Measurements from ENCODE around the gene PMPCA. TPM values are rescaled to one million over a fixed set of nuclear protein-coding genes. Genes with fewer than 3 reads are reported as not detected.

Gene PMPCA
- total and polyA plus RNA-seq, 2 experiments from 2014 or later, result 61.3 to 88.2 TPM

DNA sequence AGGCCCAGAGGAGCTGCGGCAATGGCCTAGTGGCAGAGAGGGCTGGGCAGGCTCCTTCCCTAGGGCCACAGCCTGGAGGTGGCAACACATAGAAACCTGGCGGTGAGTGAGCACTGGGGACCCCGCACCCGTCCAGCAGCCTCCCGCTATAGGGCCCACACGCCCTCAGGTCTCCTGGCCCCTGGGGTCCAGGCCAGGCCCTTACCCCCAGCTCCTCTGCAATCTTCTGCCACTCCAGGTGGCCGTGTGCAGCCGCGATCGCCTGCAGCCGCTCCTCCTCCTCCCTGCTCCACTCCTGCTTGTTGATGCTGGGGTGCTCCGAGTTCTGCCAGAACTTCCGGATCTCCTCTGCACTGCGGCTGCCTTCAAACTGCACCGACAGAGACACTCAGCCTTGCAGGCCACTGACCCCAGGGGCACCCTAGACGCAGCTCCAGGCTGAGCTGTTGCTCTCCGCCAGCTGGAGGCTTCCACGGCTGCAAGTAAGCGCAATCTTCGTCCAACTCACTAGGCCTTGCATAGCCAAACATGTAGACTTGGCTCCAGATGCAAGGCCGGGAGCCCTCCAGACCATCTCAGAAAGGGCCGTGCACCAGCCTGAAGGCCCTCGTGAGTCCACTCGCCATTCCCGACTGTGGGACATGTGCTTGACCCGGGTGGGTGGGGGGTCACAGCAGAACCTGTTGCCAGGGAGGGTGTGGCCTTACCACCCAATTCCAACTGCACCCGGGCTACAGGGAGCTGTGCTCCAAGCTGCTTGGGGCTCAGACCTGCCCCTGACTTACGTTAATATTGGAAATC lies 18.5 kb upstream of the PMPCA start:
- DNase-seq (ENCODE audit: low spot score), result no peak
- H3K4me1 ChIP-seq (ENCODE audit: insufficient read depth), result no peaks in the 10 kb centered on the region
- no peaks in the 10 kb centered on the region for H3K27me3 ChIP-seq (ENCODE audit: insufficient read depth)
- H2AFZ ChIP-seq, result no peak overlapping the region
- no peaks in the 10 kb centered on the region for H3K9me3 Mint-ChIP-seq
- H4K20me1 ChIP-seq (replicated peaks; ENCODE audit: insufficient read depth), result peaks cover 16% of the 10 kb centered on the region
- H3K79me2 ChIP-seq (replicated peaks; ENCODE audit: insufficient read depth), result peaks cover 10% of the 10 kb centered on the region; the same call in 1 of the 2 replicates
- no peak overlapping the region; the same call in 1 of the 2 replicates for H3K27ac Mint-ChIP-seq
- no peak overlapping the region for H3K27ac ChIP-seq (ENCODE audit: low read depth)
- H3K9me2 ChIP-seq (ENCODE audit: insufficient read depth), result no peaks in the 10 kb centered on the region
- TF ChIP-seq NANOG (IDR thresholded peaks at IDR 0.05; ENCODE audit: borderline replicate concordance) (no peak), EZH2 (IDR thresholded peaks at IDR 0.05; ENCODE audit: low read depth, unreplicated experiment) (no peak), ZNF331 (CRISPR knock-in tag; IDR thresholded peaks at IDR 0.05; ENCODE audit: low read depth) (no peak), CREB1 (CRISPR knock-in tag; IDR thresholded peaks at IDR 0.05; ENCODE audit: low read depth) (no peak), REST (IDR thresholded peaks at IDR 0.05; ENCODE audit: unreplicated experiment) (no peak), POLR2AphosphoS5 (IDR thresholded peaks at IDR 0.05; ENCODE audit: low read depth) (no peak), EZH2phosphoT487 (IDR thresholded peaks at IDR 0.05; ENCODE audit: unreplicated experiment) (no peak), JUNB (IDR thresholded peaks at IDR 0.05; ENCODE audit: unreplicated experiment) (no peak)
- TF ChIP-seq, protein P1, sequence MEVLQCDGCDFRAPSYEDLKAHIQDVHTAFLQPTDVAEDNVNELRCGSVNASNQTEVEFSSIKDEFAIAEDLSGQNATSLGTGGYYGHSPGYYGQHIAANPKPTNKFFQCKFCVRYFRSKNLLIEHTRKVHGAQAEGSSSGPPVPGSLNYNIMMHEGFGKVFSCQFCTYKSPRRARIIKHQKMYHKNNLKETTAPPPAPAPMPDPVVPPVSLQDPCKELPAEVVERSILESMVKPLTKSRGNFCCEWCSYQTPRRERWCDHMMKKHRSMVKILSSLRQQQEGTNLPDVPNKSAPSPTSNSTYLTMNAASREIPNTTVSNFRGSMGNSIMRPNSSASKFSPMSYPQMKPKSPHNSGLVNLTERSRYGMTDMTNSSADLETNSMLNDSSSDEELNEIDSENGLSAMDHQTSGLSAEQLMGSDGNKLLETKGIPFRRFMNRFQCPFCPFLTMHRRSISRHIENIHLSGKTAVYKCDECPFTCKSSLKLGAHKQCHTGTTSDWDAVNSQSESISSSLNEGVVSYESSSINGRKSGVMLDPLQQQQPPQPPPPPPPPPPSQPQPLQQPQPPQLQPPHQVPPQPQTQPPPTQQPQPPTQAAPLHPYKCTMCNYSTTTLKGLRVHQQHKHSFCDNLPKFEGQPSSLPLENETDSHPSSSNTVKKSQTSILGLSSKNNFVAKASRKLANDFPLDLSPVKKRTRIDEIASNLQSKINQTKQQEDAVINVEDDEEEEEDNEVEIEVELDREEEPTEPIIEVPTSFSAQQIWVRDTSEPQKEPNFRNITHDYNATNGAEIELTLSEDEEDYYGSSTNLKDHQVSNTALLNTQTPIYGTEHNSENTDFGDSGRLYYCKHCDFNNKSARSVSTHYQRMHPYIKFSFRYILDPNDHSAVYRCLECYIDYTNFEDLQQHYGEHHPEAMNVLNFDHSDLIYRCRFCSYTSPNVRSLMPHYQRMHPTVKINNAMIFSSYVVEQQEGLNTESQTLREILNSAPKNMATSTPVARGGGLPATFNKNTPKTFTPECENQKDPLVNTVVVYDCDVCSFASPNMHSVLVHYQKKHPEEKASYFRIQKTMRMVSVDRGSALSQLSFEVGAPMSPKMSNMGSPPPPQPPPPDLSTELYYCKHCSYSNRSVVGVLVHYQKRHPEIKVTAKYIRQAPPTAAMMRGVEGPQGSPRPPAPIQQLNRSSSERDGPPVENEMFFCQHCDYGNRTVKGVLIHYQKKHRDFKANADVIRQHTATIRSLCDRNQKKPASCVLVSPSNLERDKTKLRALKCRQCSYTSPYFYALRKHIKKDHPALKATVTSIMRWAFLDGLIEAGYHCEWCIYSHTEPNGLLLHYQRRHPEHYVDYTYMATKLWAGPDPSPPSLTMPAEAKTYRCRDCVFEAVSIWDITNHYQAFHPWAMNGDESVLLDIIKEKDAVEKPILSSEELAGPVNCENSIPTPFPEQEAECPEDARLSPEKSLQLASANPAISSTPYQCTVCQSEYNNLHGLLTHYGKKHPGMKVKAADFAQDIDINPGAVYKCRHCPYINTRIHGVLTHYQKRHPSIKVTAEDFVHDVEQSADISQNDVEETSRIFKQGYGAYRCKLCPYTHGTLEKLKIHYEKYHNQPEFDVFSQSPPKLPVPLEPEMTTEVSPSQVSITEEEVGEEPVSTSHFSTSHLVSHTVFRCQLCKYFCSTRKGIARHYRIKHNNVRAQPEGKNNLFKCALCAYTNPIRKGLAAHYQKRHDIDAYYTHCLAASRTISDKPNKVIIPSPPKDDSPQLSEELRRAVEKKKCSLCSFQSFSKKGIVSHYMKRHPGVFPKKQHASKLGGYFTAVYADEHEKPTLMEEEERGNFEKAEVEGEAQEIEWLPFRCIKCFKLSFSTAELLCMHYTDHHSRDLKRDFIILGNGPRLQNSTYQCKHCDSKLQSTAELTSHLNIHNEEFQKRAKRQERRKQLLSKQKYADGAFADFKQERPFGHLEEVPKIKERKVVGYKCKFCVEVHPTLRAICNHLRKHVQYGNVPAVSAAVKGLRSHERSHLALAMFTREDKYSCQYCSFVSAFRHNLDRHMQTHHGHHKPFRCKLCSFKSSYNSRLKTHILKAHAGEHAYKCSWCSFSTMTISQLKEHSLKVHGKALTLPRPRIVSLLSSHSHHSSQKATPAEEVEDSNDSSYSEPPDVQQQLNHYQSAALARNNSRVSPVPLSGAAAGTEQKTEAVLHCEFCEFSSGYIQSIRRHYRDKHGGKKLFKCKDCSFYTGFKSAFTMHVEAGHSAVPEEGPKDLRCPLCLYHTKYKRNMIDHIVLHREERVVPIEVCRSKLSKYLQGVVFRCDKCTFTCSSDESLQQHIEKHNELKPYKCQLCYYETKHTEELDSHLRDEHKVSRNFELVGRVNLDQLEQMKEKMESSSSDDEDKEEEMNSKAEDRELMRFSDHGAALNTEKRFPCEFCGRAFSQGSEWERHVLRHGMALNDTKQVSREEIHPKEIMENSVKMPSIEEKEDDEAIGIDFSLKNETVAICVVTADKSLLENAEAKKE (CRISPR knock-in tag; IDR thresholded peaks at IDR 0.05), result no peak
- TF ChIP-seq, protein P2, sequence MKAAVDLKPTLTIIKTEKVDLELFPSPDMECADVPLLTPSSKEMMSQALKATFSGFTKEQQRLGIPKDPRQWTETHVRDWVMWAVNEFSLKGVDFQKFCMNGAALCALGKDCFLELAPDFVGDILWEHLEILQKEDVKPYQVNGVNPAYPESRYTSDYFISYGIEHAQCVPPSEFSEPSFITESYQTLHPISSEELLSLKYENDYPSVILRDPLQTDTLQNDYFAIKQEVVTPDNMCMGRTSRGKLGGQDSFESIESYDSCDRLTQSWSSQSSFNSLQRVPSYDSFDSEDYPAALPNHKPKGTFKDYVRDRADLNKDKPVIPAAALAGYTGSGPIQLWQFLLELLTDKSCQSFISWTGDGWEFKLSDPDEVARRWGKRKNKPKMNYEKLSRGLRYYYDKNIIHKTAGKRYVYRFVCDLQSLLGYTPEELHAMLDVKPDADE (IDR thresholded peaks at IDR 0.05), result no peak
- no peaks in the 10 kb centered on the region for H3K4me1 Mint-ChIP-seq
- no peak overlapping the region for H3K4me3 ChIP-seq
- peaks cover 25% of the 10 kb centered on the region for H3K36me3 ChIP-seq (ENCODE audit: insufficient read depth)
- no peak overlapping the region for H3K4me3 Mint-ChIP-seq
- H3K4me2 ChIP-seq, result no peak overlapping the region
- 0 out of 2 replicates have a peak, but pooled peaks cover 4% of the 10 kb centered on the region for H3F3A ChIP-seq (replicated peaks; ENCODE audit: low read depth)
- H3K27me3 Mint-ChIP-seq (ENCODE audit: insufficient read depth, low read depth, poor library complexity), result peaks cover 1% of the 10 kb centered on the region
- peaks cover 74% of the 10 kb centered on the region for H3K36me3 Mint-ChIP-seq (ENCODE audit: low read depth)
- no peak for ATAC-seq

All from GM23338 (cell line).